ENCODE results near the gene PHRF1.
"Not testable (repeated sequence)": the region's sequence is repeated elsewhere in the genome, so short reads cannot be mapped to it uniquely, and the experiment has no call there.

The PHRF1 gene

DNA sequence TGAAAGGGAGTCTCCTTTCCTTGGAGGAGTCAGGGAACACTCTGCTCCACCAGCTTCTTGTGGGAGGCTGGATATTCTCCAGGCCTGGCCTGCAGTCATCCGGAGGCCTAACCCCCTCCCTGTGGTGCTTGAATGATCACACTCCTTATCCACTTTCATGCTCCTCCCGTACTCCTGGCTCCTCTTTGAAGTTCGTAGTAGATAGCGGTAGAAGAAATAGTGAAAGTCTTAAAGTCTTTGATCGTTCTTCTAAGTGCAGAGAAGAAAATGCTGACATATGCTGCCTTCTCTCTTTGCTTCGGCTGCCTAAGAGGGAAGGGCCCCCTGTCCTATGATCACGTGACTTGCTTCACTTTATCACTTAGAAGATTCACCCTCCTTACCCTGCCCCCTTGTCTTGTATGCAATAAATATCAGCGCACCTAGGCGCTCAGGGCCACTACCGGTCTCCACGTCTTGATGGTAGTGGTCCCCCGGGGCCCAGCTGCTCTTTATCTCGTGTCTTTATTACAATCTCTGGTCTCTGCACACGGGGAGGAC lies 2.2 kb upstream of the PHRF1 start:
- not testable (repeated sequence) for DNase-seq

DNA sequence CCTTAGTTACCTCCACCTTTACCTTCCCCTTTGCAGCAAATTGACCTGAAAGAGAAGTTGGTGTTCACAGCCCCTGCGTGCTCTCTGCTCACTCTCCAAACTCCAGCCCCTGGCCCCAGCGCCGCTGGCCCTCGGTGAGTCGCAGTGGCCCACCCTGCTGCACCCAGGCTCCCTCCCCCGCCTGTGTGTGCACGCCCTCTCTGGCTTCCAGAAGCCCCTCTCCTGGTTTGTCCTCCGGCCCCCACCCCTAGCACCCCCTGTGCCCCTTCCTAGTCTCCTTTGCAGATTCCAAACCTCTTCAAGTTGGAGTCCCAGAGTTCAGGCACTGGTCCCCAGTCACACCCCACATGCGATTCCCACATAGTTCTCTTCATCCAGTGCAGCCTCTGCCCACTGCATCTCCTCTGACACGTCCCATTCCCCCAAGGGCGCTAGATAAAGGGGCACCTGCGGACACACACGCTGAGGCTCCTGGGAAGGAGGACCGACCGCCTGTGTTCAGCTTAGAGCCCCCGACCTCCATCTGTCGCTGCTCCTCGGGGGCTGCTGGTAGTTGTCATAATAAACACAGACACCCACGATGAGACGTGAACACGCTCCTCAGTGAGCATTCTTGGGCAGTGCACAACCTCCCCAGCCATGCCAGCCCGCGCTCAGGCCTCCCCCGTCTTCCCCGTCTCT lies 1.5 kb upstream of the PHRF1 start:
- DNase-seq: peak in 1 of 2 experiments; percentile 63

GRCh38 chr11:575313-575995 lies 816 bp upstream of the PHRF1 start:
- DNase-seq: peak; percentile 66 to 96

GRCh38 chr11:576811-577610 lies 741 bp downstream of the PHRF1 start:
- DNase-seq: no peak

DNA sequence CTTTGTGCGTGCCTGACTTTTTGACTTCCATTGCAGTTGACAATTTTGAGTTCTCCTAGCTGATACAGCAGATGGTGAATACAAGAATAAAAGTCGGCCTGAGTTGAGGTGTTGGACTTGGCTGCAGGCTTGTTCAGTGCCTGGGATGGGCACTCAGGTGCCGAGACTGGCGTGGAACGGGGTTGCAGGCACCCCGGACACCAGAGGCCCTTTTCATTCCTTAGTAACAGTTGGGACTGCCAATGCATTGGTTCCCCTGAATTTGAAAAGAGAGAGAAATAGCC lies 1.3 kb downstream of the PHRF1 start:
- DNase-seq: no peak

DNA sequence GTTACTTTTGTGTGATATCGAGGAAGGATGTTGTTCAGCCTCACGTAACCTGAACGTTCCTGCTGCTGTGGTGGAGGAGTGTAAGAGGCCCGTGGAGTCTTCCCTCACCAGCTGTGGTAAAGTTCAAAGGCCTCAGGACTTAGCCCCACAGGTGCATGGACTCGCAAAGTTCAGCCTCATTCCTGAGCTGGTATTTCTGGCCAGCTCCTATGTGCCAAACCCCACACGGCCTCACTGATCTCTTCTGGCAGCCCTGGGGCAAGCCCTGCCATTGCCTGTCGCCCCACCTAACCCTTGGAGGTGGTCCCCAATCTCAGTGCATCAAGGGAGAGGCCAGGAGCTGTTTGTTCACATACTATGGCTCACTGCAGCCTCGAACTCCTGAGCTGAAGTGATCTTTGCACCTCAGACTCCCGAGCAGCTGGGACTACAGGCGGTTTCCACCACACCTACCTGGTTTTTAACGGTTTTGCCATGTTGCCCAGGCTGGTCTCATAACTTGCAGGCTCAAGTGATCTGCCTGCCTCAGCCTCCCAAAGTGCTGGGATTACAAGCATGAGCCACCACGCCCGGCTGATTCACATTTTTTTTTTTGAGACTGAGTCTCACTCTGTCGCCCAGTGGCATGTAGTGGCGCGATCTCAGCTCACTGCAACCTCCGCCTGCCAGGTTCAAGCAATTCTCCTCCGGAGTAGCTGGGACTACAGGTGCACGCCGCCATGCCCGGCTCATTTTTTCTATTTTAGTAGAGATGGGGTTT lies 2.2 kb downstream of the PHRF1 start:
- no peak for DNase-seq

- DNase-seq: no peak
Measured at GRCh38 chr11:579830-580601, 3.7 kb downstream of the PHRF1 start.

GRCh38 chr11:581342-581741 lies 5.1 kb downstream of the PHRF1 start:
- no peak for DNase-seq

- no peak for DNase-seq
Measured at GRCh38 chr11:581752-582151, 5.5 kb downstream of the PHRF1 start.

- no peak for DNase-seq
Measured at GRCh38 chr11:584287-584686, 8.0 kb downstream of the PHRF1 start.

DNA sequence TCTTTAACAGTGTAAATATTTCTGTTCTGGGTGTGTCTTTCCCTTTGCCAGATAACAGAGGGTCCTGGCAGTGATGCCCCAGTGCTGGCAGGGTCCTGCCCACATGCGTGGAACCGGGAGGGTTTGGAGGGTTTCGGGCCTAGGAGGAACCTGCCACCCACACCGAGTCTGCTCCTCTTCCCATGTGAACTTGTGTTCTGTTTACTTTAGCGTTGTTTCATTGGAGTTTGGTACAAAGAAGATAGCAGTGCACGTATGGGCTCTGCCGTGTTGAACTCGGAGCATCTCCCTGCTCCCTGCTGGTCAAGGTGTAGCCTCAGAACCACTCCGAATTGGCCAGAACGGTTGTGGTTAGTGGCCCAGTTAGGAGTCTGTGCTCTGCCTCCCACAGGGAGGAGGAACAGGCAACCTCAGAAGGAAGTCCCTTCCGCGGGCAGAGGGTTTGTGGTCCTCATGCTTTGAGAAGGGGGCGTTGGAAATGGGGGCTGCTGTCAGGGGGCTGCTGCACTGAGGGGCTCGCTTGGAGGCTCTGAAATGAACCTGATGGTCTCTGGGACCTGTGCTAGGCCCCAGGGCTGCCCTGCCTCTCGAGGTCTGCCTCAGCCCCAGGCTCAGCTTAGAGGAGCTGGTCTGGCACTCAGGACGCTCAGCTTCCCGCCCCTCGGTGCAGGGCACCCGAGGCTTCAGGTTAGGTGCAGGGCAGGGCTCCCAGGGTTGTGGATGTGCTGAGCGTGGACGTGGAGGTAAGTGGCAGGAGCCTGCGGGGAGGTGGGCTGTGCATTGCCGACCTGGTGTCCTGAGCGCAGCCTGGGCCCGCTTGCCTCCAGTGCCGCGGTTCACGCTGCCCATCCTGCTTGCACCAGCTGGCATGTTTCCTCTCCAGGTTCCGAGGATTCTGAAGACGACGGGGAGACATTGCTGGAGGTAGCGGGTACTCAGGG lies 10.4 kb downstream of the PHRF1 start:
- no peak for DNase-seq

GRCh38 chr11:587546-587945 lies 11.3 kb downstream of the PHRF1 start:
- no peak for DNase-seq

DNA sequence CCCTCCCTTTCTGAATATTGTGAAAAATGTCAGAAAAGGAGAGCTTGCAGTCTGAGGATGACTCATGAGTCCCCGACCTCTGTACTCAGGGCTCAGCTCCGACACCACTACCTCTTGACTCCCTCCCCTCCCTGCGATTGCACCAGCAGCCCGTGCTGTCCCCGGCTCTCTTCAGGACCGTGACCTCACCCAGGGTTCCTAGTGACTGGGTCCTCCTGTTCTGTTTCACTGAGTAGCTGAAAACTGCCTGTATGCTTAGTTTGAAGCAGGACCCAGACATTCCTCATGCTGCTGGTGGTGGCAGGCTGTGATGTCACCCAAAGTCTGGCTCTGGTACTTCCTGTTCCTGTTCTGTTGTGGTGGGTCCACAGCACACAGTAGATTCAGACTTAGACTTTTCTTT lies 11.7 kb downstream of the PHRF1 start:
- DNase-seq: no peak

DNA sequence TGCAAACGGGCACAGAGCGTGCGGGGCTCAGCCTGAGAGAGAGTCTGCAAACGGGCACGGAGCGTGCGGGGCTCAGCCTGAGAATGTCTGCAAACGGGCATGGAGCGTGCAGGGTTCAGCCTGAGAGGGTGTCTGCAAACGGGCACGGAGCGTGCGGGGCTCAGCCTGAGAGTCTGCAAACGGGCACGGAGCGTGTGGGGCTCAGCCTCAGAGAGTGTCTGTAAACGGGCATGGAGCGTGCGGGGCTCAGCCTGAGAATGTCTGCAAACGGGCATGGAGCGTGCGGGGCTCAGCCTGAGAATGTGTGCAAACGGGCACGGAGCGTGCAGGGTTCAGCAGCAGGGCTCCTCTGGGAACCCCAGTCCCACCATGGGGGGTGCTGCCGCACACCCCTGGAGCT lies 13.5 kb downstream of the PHRF1 start:
- no peak for DNase-seq

DNA sequence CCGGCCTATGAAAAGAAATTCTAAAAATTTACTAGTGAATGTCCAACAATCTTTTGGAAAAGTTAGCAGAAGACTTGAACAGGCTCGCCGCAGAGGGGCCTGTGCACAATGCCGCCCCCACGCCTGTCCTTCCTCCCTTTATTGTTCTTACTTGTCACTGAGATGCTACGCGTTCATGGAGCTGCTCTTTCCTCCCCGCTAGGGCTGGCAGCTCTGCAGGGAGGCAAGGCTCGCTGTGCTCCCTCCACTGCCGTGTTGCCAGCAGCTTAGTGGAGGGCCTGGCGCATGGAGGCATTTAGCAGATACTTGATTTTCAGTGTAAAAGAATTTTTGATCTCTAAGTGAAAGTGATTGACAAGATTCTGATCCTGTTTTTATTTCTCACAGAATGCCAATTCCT lies 14.7 kb downstream of the PHRF1 start:
- no peak for DNase-seq

- no peak for DNase-seq
Measured at GRCh38 chr11:592501-592900, 16.2 kb downstream of the PHRF1 start.

- no peak for DNase-seq
Measured at GRCh38 chr11:592918-593317, 16.6 kb downstream of the PHRF1 start.

- DNase-seq: no peak
Measured at GRCh38 chr11:593347-593746, 17.1 kb downstream of the PHRF1 start.

GRCh38 chr11:595400-595799 lies 19.1 kb downstream of the PHRF1 start:
- DNase-seq: no peak

- no peak for DNase-seq
Measured at GRCh38 chr11:596374-596773, 20.1 kb downstream of the PHRF1 start.

- DNase-seq: no peak
Measured at GRCh38 chr11:597166-597725, 21.0 kb downstream of the PHRF1 start.
